Transverse colon (tissue), 4 donors: ENCODE data around the gene HMX1. TPM values are rescaled to one million over a fixed set of nuclear protein-coding genes. Genes with fewer than 3 reads are reported as not detected.

Experiments
- DNase-seq: peaks from one replicate; pipeline ENCODE4 v3.0.0-alpha.2; 2019
- H3K27ac ChIP-seq, 4 donors: fragments of 200-600 bp; sonication (generic); 2 replicates each; pipeline ENCODE4 v1.5.1; 2016 to 2018; ENCODE audit warnings: inconsistent platforms in 4 of 4
- H3K27me3 ChIP-seq: fragments of 200-600 bp; sonication (generic); 2 replicates; pipeline ENCODE4 v1.5.1; 2017; ENCODE audit warnings: inconsistent platforms
- H3K36me3 ChIP-seq, 4 donors: fragments of 200-600 bp; sonication (generic); 2 replicates each; pipeline ENCODE4 v1.5.1; 2017 to 2019; ENCODE audit warnings: inconsistent platforms in 4 of 4
- H3K4me1 ChIP-seq, 4 donors: fragments of 200-600 bp; sonication (generic); 2 replicates each; pipeline ENCODE4 v1.5.1; 2017 to 2020; ENCODE audit warnings: inconsistent platforms in 4 of 4
- H3K4me3 ChIP-seq, 4 donors: fragments of 200-600 bp; sonication (generic); 1 replicate in 1 of 4; 2 replicates in 3 of 4; pipeline versions ENCODE4 v1.5.1 to v1.6.1; 2017 to 2019; ENCODE audit warnings: inconsistent platforms in 4 of 4
- H3K9me3 ChIP-seq, 2 donors: fragments of 200-600 bp; sonication (generic); 2 replicates each; pipeline ENCODE4 v1.5.1; 2017 to 2019; ENCODE audit warnings: inconsistent platforms in 2 of 2
- CTCF ChIP-seq, 5 experiments: fragments of 200-600 bp in 3 of 5; fragments of 450-650 bp in 2 of 5; sonication (generic) in 3 of 5; IDR thresholded peaks; 1 replicate in 2 of 5; 2 replicates in 3 of 5; pipeline ENCODE4 v1.5.1; 2016 to 2017; ENCODE audit warnings: antibody characterized with exemption in 5 of 5, inconsistent platforms in 3 of 5, mild to moderate bottlenecking in 2 of 5, moderate library complexity in 1 of 5
- EP300 ChIP-seq: sonication (generic); formaldehyde crosslinking; IDR thresholded peaks from one replicate; pipeline ENCODE4 v1.6.1; 2017; ENCODE audit warnings: antibody characterized with exemption, low read depth
- POLR2A ChIP-seq: fragments of 450-650 bp; IDR thresholded peaks from one replicate; pipeline ENCODE4 v1.6.1; 2016; ENCODE audit warnings: antibody characterized with exemption, mild to moderate bottlenecking, moderate library complexity
- POLR2AphosphoS5 ChIP-seq, 3 donors: sonication (generic); formaldehyde crosslinking; IDR thresholded peaks; one replicate each; pipeline ENCODE4 v1.6.1; 2016; ENCODE audit warnings: antibody characterized with exemption in 3 of 3
- WGBS, 2 donors: methylation state at CpG; one replicate each; pipeline ENCODE4 v1.1.5; 2018; ENCODE audit warnings: low coverage in 1 of 2; 5-methylcytosine and 5-hydroxymethylcytosine counted together
- in situ Hi-C, 4 donors: fragments of 200-750 bp; cut with MboI; loops; one replicate each; pipeline versions ENCODE4 v1.15.0 to v1.15.1; 2017; ENCODE audit warnings: low sequenced_read_pairs in 3 of 4, low pct_ligation_motif_present in 1 of 4, low pct_unique_long_range_greater_than_20kb in 1 of 4
- intact Hi-C: fragments of 100-400 bp; cut with DNase I; formaldehyde crosslinking; loops from one replicate; pipeline ENCODE4 v1.15.1; 2023; ENCODE audit warnings: low total_unique reads
- total RNA-seq, 4 donors: library from RNA; depleted of rRNA; stranded (reverse); fragments of >200 nt; gene quantifications; one replicate each; pipeline ENCODE4 v1.1.0, GENCODE V29; 2016

Gene HMX1
- total RNA-seq, 4 donors from 2014 or later = not detected

- TF ChIP-seq CTCF (IDR thresholded peaks at IDR 0.05) (no peak), POLR2A (no peak), EP300 (no peak)
- no peaks in the 10 kb centered on the region for H3K9me3 ChIP-seq
- H3K36me3 ChIP-seq = no peaks in the 10 kb centered on the region
- DNase-seq = no peak
- peaks cover 14% of the 10 kb centered on the region for H3K27me3 ChIP-seq
- H3K4me1 ChIP-seq = no peaks in the 10 kb centered on the region
- intact Hi-C loops = loop anchor here (5.0 kb wide), 1 partner anchor 690 kb away; no protein-coding TSS in a partner anchor
- 78% methylated on average over 14 of the region's 14 CpGs; no CpG with 5 or more reads in 1 of the 2 donors for WGBS, 2 donors
- in situ Hi-C loops = no loop called here
- no peak overlapping the region for H3K4me3 ChIP-seq
- no peak overlapping the region for H3K27ac ChIP-seq
These were observed 36.1 kb upstream of the HMX1 start for GRCh38 chr4:8907596-8908205.

- Histone ChIP-seq H3K27ac (no peak overlapping the region), H3K4me1 (no peaks in the 10 kb centered on the region), H3K27me3 (peaks cover 14% of the 10 kb centered on the region), H3K9me3 (peaks cover 0 to 3% of the 10 kb centered on the region in 2 donors), H3K4me3 (no peak overlapping the region), H3K36me3 (no peaks in the 10 kb centered on the region)
- peak; percentile 2 for DNase-seq
- intact Hi-C loops (loop anchor here (5.0 kb wide), 1 partner anchor 690 kb away; no protein-coding TSS in a partner anchor), in situ Hi-C loops (no loop called here)
- no peak for TF ChIP-seq EP300
- no peak for TF ChIP-seq CTCF (IDR thresholded peaks at IDR 0.05)
- TF ChIP-seq POLR2A = no peak
- TF ChIP-seq POLR2AphosphoS5 (IDR thresholded peaks at IDR 0.05) = no peak
- WGBS, 2 donors = 82% methylated on average over 22 of the region's 22 CpGs; no CpG with 5 or more reads in 1 of the 2 donors
These were observed 35.5 kb upstream of the HMX1 start for GRCh38 chr4:8906991-8907595.

GRCh38 chr4:8906668-8906970, 35.0 kb upstream of the HMX1 start:
- Histone ChIP-seq H3K36me3 (no peaks in the 10 kb centered on the region), H3K9me3 (peaks cover under 1 to 8% of the 10 kb centered on the region in 2 donors), H3K4me3 (no peak overlapping the region), H3K27me3 (peaks cover 14% of the 10 kb centered on the region), H3K4me1 (no peaks in the 10 kb centered on the region), H3K27ac (no peak overlapping the region)
- no peak for DNase-seq
- in situ Hi-C loops (no loop called here), intact Hi-C loops (loop anchor here (5.0 kb wide), 1 partner anchor 689 kb away; no protein-coding TSS in a partner anchor)
- WGBS, 2 donors = 75% methylated on average over 8 of the region's 8 CpGs; no CpG with 5 or more reads in 1 of the 2 donors
- no peak for TF ChIP-seq EP300
- TF ChIP-seq CTCF (IDR thresholded peaks at IDR 0.05) = no peak
- no peak for TF ChIP-seq POLR2AphosphoS5 (IDR thresholded peaks at IDR 0.05)
- TF ChIP-seq POLR2A = no peak

GRCh38 chr4:8905773-8906667, 34.4 kb upstream of the HMX1 start:
- no peak for DNase-seq
- in situ Hi-C loops = no loop called here
- Histone ChIP-seq H3K27ac (no peak overlapping the region), H3K4me3 (no peak overlapping the region), H3K36me3 (no peaks in the 10 kb centered on the region), H3K4me1 (no peaks in the 10 kb centered on the region), H3K9me3 (peaks cover 6 to 14% of the 10 kb centered on the region in 2 donors), H3K27me3 (peaks cover 14% of the 10 kb centered on the region)
- TF ChIP-seq POLR2A (no peak), POLR2AphosphoS5 (IDR thresholded peaks at IDR 0.05) (no peak), EP300 (no peak), CTCF (IDR thresholded peaks at IDR 0.05) (no peak)
- intact Hi-C loops = loop anchor here (5.0 kb wide), 1 partner anchor 689 kb away; no protein-coding TSS in a partner anchor
- 84% methylated on average over 23 of the region's 33 CpGs; no CpG with 5 or more reads in 1 of the 2 donors for WGBS, 2 donors
